CD14-positive monocyte (primary cell): Measurements from ENCODE around the gene NLRP10. TPM values are rescaled to one million over a fixed set of nuclear protein-coding genes. Genes with fewer than 3 reads are reported as not detected.

ENCODE experiments used
- DNase-seq, 3 donors: peaks; one replicate each; pipeline ENCODE4 v3.0.0-alpha.2; 2011 to 2022
- H2AFZ ChIP-seq: 2 replicates; pipeline ENCODE4 v1.6.0; 2012; ENCODE audit warnings: mild to moderate bottlenecking, low read depth, low read length, inconsistent platforms; ENCODE audit not compliant: insufficient read depth, poor library complexity, severe bottlenecking
- H3K27ac ChIP-seq, 2 donors: 1 replicate in 1 of 2; 2 replicates in 1 of 2; pipeline ENCODE4 v1.5.1; 2012 to 2013; ENCODE audit warnings: low read length in 2 of 2, control low read depth in 1 of 2, inconsistent platforms in 1 of 2, low read depth in 1 of 2, mild to moderate bottlenecking in 1 of 2
- H3K27me3 ChIP-seq, 2 donors: one replicate each; pipeline versions ENCODE4 v1.6.0 to v1.6.1; 2011 to 2013; ENCODE audit warnings: low read length in 2 of 2; ENCODE audit not compliant: control insufficient read depth in 2 of 2, insufficient read depth in 2 of 2
- H3K36me3 ChIP-seq, 2 donors: replicated peaks in 1 of 2; 1 replicate in 1 of 2; 2 replicates in 1 of 2; pipeline versions ENCODE4 v1.5.1 to v1.6.1; 2012 to 2013; ENCODE audit warnings: low read length in 2 of 2, control low read depth in 1 of 2, inconsistent platforms in 1 of 2, mild to moderate bottlenecking in 1 of 2; ENCODE audit not compliant: insufficient read depth in 2 of 2, control insufficient read depth in 1 of 2
- H3K4me1 ChIP-seq, 2 donors: 1 replicate in 1 of 2; 2 replicates in 1 of 2; pipeline versions ENCODE4 v1.5.1 to v1.6.1; 2012 to 2013; ENCODE audit warnings: low read length in 2 of 2, control low read depth in 1 of 2, inconsistent platforms in 1 of 2, mild to moderate bottlenecking in 1 of 2, moderate library complexity in 1 of 2; ENCODE audit not compliant: insufficient read depth in 2 of 2, control insufficient read depth in 1 of 2
- H3K4me2 ChIP-seq: replicated peaks from 2 replicates; pipeline ENCODE3; 2012; ENCODE audit warnings: low read length, moderate library complexity, mild to moderate bottlenecking; ENCODE audit not compliant: poor library complexity, severe bottlenecking; ENCODE audit errors: extremely low read depth
- H3K4me3 ChIP-seq, 3 experiments: fragments of 200-600 bp in 1 of 3; sonication (generic) in 1 of 3; replicated peaks in 1 of 3; 1 replicate in 2 of 3; 2 replicates in 1 of 3; pipeline ENCODE4 v1.5.1; 2011 to 2013; ENCODE audit warnings: low read length in 3 of 3, mild to moderate bottlenecking in 3 of 3, control low read depth in 2 of 3, low read depth in 2 of 3, inconsistent platforms in 1 of 3, moderate library complexity in 1 of 3
- H3K79me2 ChIP-seq: 2 replicates; pipeline ENCODE4 v1.6.0; 2012; ENCODE audit warnings: mild to moderate bottlenecking, control low read depth, inconsistent platforms, low read length, moderate library complexity; ENCODE audit not compliant: insufficient read depth
- H3K9ac ChIP-seq: 2 replicates; pipeline ENCODE4 v1.6.0; 2017; ENCODE audit warnings: low read length, mild to moderate bottlenecking; ENCODE audit not compliant: insufficient read depth, poor library complexity, severe bottlenecking
- H3K9me3 ChIP-seq, 2 donors: replicated peaks in 1 of 2; 1 replicate in 1 of 2; 2 replicates in 1 of 2; pipeline versions ENCODE4 v1.5.1 to v1.6.1; 2012 to 2013; ENCODE audit warnings: low read length in 2 of 2, control low read depth in 1 of 2; ENCODE audit not compliant: control insufficient read depth in 1 of 2, insufficient read depth in 1 of 2
- H4K20me1 ChIP-seq: 2 replicates; pipeline ENCODE4 v1.6.0; 2012; ENCODE audit warnings: mild to moderate bottlenecking, low read length, control low read depth, moderate library complexity; ENCODE audit not compliant: insufficient read depth
- H3K27ac Mint-ChIP-seq, 7 donors: one replicate each; pipeline ENCODE4 v1.8.0; 2020; ENCODE audit warnings: mild to moderate bottlenecking in 7 of 7, mixed read lengths in 7 of 7, moderate library complexity in 6 of 7, inconsistent platforms in 2 of 7
- H3K27me3 Mint-ChIP-seq, 3 donors: one replicate each; pipeline ENCODE4 v1.8.0; 2021 to 2022; ENCODE audit warnings: low read depth in 3 of 3, mild to moderate bottlenecking in 3 of 3, mixed read lengths in 3 of 3, moderate library complexity in 3 of 3, inconsistent platforms in 1 of 3
- H3K36me3 Mint-ChIP-seq, 2 donors: one replicate each; pipeline ENCODE4 v1.8.0; 2020; ENCODE audit warnings: mixed read lengths in 2 of 2, inconsistent platforms in 1 of 2, mild to moderate bottlenecking in 1 of 2
- H3K4me1 Mint-ChIP-seq: one replicate; pipeline ENCODE4 v1.8.0; 2020; ENCODE audit warnings: mild to moderate bottlenecking, mixed read lengths
- H3K4me3 Mint-ChIP-seq, 2 donors: one replicate each; pipeline ENCODE4 v1.8.0; 2020; ENCODE audit warnings: mild to moderate bottlenecking in 2 of 2, mixed read lengths in 2 of 2, moderate library complexity in 1 of 2
- H3K9me3 Mint-ChIP-seq, 7 donors: one replicate each; pipeline ENCODE4 v1.8.0; 2020 to 2022; ENCODE audit warnings: mixed read lengths in 7 of 7, mild to moderate bottlenecking in 6 of 7, moderate library complexity in 6 of 7, inconsistent platforms in 2 of 7
- WGBS: methylation state at CpG from one replicate; pipeline ENCODE4 v1.1.5; 2013; ENCODE audit warnings: missing lambda C conversion rate; ENCODE audit not compliant: insufficient coverage; 5-methylcytosine and 5-hydroxymethylcytosine counted together
- intact Hi-C, 2 donors: fragments of 100-400 bp; cut with micrococcal nuclease; formaldehyde crosslinking; loops; one replicate each; pipeline versions ENCODE4 v1.15.0 to v1.15.1; 2023
- polyA plus RNA-seq, 3 donors: library from polyadenylated mRNA; depleted of rRNA in 1 of 3; unstranded in 2 of 3; stranded (reverse) in 1 of 3; fragments of 300-500 nt in 2 of 3; fragments of >200 nt in 1 of 3; fragmentation: Illumina TruSeq in 2 of 3; gene quantifications; 1 replicate in 2 of 3; 2 replicates in 1 of 3; pipeline ENCODE4 v1.2.3, GENCODE V29; 2012 to 2021
- TF ChIP-seq, protein P1 (sequence below): fragments of 200-600 bp; IDR thresholded peaks from one replicate; pipeline ENCODE4 v1.8.0; 2022; ENCODE audit warnings: antibody characterized with exemption, mild to moderate bottlenecking

The NLRP10 gene
- polyA plus RNA-seq, 3 donors, result not detected

- H2AFZ ChIP-seq, result no peak overlapping the region
- peaks cover 9 to 19% of the 10 kb centered on the region in 2 donors for H3K27me3 ChIP-seq
- H3K27ac ChIP-seq, result no peak overlapping the region
- intact Hi-C loops, result no loop called here
- no peaks in the 10 kb centered on the region for H3K79me2 ChIP-seq
- Mint-ChIP-seq H3K36me3 (no peaks in the 10 kb centered on the region), H3K27ac (no peak overlapping the region), H3K27me3 (peaks cover 14 to 24% (median 22%) of the 10 kb centered on the region in 3 donors), H3K4me3 (no peak overlapping the region), H3K4me1 (no peaks in the 10 kb centered on the region), H3K9me3 (no peaks in the 10 kb centered on the region)
- H3K4me2 ChIP-seq, result no peak overlapping the region
- H3K4me3 ChIP-seq, result no peak overlapping the region
- no peaks in the 10 kb centered on the region for H3K9me3 ChIP-seq
- DNase-seq, result no peak
- H3K4me1 ChIP-seq, result no peaks in the 10 kb centered on the region
- H3K9ac ChIP-seq, result no peak overlapping the region
- TF ChIP-seq, protein P1, sequence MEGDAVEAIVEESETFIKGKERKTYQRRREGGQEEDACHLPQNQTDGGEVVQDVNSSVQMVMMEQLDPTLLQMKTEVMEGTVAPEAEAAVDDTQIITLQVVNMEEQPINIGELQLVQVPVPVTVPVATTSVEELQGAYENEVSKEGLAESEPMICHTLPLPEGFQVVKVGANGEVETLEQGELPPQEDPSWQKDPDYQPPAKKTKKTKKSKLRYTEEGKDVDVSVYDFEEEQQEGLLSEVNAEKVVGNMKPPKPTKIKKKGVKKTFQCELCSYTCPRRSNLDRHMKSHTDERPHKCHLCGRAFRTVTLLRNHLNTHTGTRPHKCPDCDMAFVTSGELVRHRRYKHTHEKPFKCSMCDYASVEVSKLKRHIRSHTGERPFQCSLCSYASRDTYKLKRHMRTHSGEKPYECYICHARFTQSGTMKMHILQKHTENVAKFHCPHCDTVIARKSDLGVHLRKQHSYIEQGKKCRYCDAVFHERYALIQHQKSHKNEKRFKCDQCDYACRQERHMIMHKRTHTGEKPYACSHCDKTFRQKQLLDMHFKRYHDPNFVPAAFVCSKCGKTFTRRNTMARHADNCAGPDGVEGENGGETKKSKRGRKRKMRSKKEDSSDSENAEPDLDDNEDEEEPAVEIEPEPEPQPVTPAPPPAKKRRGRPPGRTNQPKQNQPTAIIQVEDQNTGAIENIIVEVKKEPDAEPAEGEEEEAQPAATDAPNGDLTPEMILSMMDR, result no peak
- no peaks in the 10 kb centered on the region for H3K36me3 ChIP-seq
- no peaks in the 10 kb centered on the region for H4K20me1 ChIP-seq
- no CpG with 5 or more reads among the region's 4 CpGs for WGBS
Observed at GRCh38 chr11:8011981-8012444, 46.8 kb upstream of the NLRP10 start.

- DNase-seq, result no peak
- no peaks in the 10 kb centered on the region for H3K9me3 ChIP-seq
- no peaks in the 10 kb centered on the region for H3K79me2 ChIP-seq
- H3K4me3 ChIP-seq, result no peak overlapping the region
- H4K20me1 ChIP-seq, result no peaks in the 10 kb centered on the region
- no peaks in the 10 kb centered on the region for H3K9me3 Mint-ChIP-seq
- no peaks in the 10 kb centered on the region for H3K4me1 Mint-ChIP-seq
- WGBS, result 100% methylated on average over 2 of the region's 2 CpGs
- no peaks in the 10 kb centered on the region for H3K36me3 Mint-ChIP-seq
- H2AFZ ChIP-seq, result no peak overlapping the region
- intact Hi-C loops, result no loop called here
- H3K4me2 ChIP-seq, result no peak overlapping the region
- peaks cover 3 to 13% of the 10 kb centered on the region in 2 donors for H3K27me3 ChIP-seq
- no peak overlapping the region for H3K9ac ChIP-seq
- H3K36me3 ChIP-seq, result no peaks in the 10 kb centered on the region
- no peak overlapping the region for H3K4me3 Mint-ChIP-seq
- H3K27ac Mint-ChIP-seq, result no peak overlapping the region
- TF ChIP-seq, protein P1, result no peak
- H3K27me3 Mint-ChIP-seq, result peaks cover 7 to 18% (median 18%) of the 10 kb centered on the region in 3 donors
- H3K4me1 ChIP-seq, result no peaks in the 10 kb centered on the region
- H3K27ac ChIP-seq, result no peak overlapping the region
Observed at GRCh38 chr11:8011371-8011770, 46.1 kb upstream of the NLRP10 start.
